GM18517 (cell line): ENCODE data around the gene TOMT.

Experiments used
- ATAC-seq: cut with Tn5 transposase; IDR thresholded peaks from one replicate; pipeline ENCODE4 v1.9.1; 2021; ENCODE audit warnings: mild to moderate bottlenecking, moderate library complexity; ENCODE audit not compliant: unreplicated experiment

TOMT gene

GRCh38 chr11:72085621-72086351 is 19.9 kb upstream of the TOMT start:
- no peak for ATAC-seq

GRCh38 chr11:72088076-72088808 is 17.5 kb upstream of the TOMT start:
- no peak for ATAC-seq

GRCh38 chr11:72091292-72091691 is 14.4 kb upstream of the TOMT start:
- no peak for ATAC-seq

GRCh38 chr11:72098741-72099140 is 7.0 kb upstream of the TOMT start:
- no peak for ATAC-seq

- ATAC-seq = no peak
Observed at GRCh38 chr11:72100009-72100408, 5.7 kb upstream of the TOMT start.

GRCh38 chr11:72100462-72100861 is 5.3 kb upstream of the TOMT start:
- no peak for ATAC-seq

GRCh38 chr11:72102162-72102561 is 3.6 kb upstream of the TOMT start:
- no peak for ATAC-seq

GRCh38 chr11:72102631-72102945 is 3.1 kb upstream of the TOMT start:
- ATAC-seq = no peak

- ATAC-seq = peak; percentile 80
Observed at GRCh38 chr11:72102946-72103753, 2.6 kb upstream of the TOMT start, which contains the start of gene LAMTOR1. TSS of gene LAMTOR1 (minus strand) at chr11:72103297. CDS start at chr11:72103224, 73 bp downstream.

- ATAC-seq = no peak
Observed at GRCh38 chr11:72103754-72104167, 2.0 kb upstream of the TOMT start.

GRCh38 chr11:72111300-72112142 is 5.8 kb downstream of the TOMT start:
- peak; percentile 1 for ATAC-seq

GRCh38 chr11:72112143-72112977 is 6.6 kb downstream of the TOMT start, which contains the start of gene ANAPC15:
TSS of gene ANAPC15 (minus strand) at chr11:72112695. CDS start at chr11:72111276, 1,419 bp downstream.
- peak; percentile 89 for ATAC-seq

GRCh38 chr11:72112978-72113808 is 7.5 kb downstream of the TOMT start:
- no peak for ATAC-seq

- no peak for ATAC-seq
Observed at GRCh38 chr11:72114570-72114969, 8.8 kb downstream of the TOMT start.

- no peak for ATAC-seq
Observed at GRCh38 chr11:72116019-72116755, 10.5 kb downstream of the TOMT start.

GRCh38 chr11:72119198-72119597 is 13.5 kb downstream of the TOMT start:
- no peak for ATAC-seq

- no peak for ATAC-seq
Observed at GRCh38 chr11:72120930-72121329, 15.2 kb downstream of the TOMT start.

- ATAC-seq = no peak
Observed at GRCh38 chr11:72122607-72123006, 16.9 kb downstream of the TOMT start.
